Astrocyte of the cerebellum (primary cell): ENCODE results near the gene EDA.

Experiments
- DNase-seq: peaks from one replicate; pipeline ENCODE4 v3.0.0-alpha.2; 2011; ENCODE audit warnings: low read depth
- H3K4me3 ChIP-seq: 2 replicates; pipeline ENCODE4 v1.5.1; 2011; ENCODE audit warnings: mild to moderate bottlenecking, low read depth, low read length, moderate library complexity
- CTCF ChIP-seq: IDR thresholded peaks from 2 replicates; pipeline ENCODE4 v1.5.1; 2012; ENCODE audit warnings: low read length, low read depth, moderate library complexity, mild to moderate bottlenecking; ENCODE audit errors: missing control alignments
- in situ Hi-C: cut with HindIII; loops from 2 replicates; pipeline ENCODE4 v1.10.0; 2017; ENCODE audit warnings: low sequenced_read_pairs

The EDA gene

GRCh38 chrX:70062961-70063550, 447.1 kb downstream of the EDA start:
- no peak for TF ChIP-seq CTCF
- no peak overlapping the region for H3K4me3 ChIP-seq
- no peak for DNase-seq
- in situ Hi-C loops, result no loop called here

GRCh38 chrX:70066646-70067045, 450.7 kb downstream of the EDA start:
- no peak for TF ChIP-seq CTCF
- no peak for DNase-seq
- in situ Hi-C loops, result no loop called here
- no peak overlapping the region for H3K4me3 ChIP-seq

- H3K4me3 ChIP-seq, result no peak overlapping the region
- DNase-seq, result no peak
- TF ChIP-seq CTCF, result no peak
- in situ Hi-C loops, result no loop called here
These were observed 463.4 kb downstream of the EDA start for GRCh38 chrX:70079297-70079696.

- in situ Hi-C loops, result no loop called here
- no peak for TF ChIP-seq CTCF
- DNase-seq, result no peak
- no peak overlapping the region for H3K4me3 ChIP-seq
These were observed 464.0 kb downstream of the EDA start for GRCh38 chrX:70079870-70080269.

- H3K4me3 ChIP-seq, result no peak overlapping the region
- TF ChIP-seq CTCF, result no peak
- no peak for DNase-seq
- in situ Hi-C loops, result no loop called here
These were observed 466.8 kb downstream of the EDA start for GRCh38 chrX:70082723-70083122.

GRCh38 chrX:70084592-70085240, 468.8 kb downstream of the EDA start:
- no peak for TF ChIP-seq CTCF
- no peak for DNase-seq
- no peak overlapping the region for H3K4me3 ChIP-seq
- in situ Hi-C loops, result no loop called here
